ENCODE measurements around the gene MBOAT7.
A peak's percentile ranks its signal among the peaks of the same experiment; 100 is the strongest.

MBOAT7 gene

GRCh38 chr19:54159352-54160181 lies 29.8 kb downstream of the MBOAT7 start, which contains the start of gene LENG1:
LENG1 (minus strand) TSS chr19:54159721; CDS start chr19:54159695, 26 bp downstream.
- peak; percentile 98 to 100 (median 99) for DNase-seq

- peak in 1 of 5 donors; percentile 27 for DNase-seq
Measured at GRCh38 chr19:54158812-54159351, 30.5 kb downstream of the MBOAT7 start.

- no peak for DNase-seq
Measured at GRCh38 chr19:54156953-54157352, 32.4 kb downstream of the MBOAT7 start.

GRCh38 chr19:54156490-54156889 lies 32.9 kb downstream of the MBOAT7 start:
- DNase-seq: no peak

GRCh38 chr19:54155694-54156093 lies 33.7 kb downstream of the MBOAT7 start:
- no peak for DNase-seq

- DNase-seq: peak in 2 of 5 donors; percentile 28 to 61
Measured at GRCh38 chr19:54154603-54155345, 34.6 kb downstream of the MBOAT7 start.

GRCh38 chr19:54153731-54154326 lies 35.6 kb downstream of the MBOAT7 start:
- DNase-seq: no peak

GRCh38 chr19:54152878-54153524 lies 36.4 kb downstream of the MBOAT7 start:
- DNase-seq: no peak

DNA sequence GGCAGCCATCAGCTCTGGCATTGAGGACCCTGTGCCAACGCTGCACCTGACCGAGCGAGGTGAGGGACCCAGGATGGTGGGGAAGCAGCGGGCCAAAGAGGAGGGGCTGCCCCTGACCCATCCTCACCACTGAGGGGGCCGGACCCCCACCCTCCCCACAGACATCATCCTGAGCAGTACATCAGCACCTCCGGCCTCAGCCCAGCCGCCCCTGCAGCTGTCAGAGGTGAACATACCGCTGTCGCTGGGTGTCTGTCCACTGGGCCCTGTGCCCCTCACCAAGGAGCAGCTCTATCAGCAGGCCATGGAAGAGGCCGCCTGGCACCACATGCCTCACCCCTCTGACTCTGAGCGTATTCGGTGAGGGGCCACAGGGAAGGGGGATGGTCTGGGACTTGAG lies 37.1 kb downstream of the MBOAT7 start:
- DNase-seq: no peak

DNA sequence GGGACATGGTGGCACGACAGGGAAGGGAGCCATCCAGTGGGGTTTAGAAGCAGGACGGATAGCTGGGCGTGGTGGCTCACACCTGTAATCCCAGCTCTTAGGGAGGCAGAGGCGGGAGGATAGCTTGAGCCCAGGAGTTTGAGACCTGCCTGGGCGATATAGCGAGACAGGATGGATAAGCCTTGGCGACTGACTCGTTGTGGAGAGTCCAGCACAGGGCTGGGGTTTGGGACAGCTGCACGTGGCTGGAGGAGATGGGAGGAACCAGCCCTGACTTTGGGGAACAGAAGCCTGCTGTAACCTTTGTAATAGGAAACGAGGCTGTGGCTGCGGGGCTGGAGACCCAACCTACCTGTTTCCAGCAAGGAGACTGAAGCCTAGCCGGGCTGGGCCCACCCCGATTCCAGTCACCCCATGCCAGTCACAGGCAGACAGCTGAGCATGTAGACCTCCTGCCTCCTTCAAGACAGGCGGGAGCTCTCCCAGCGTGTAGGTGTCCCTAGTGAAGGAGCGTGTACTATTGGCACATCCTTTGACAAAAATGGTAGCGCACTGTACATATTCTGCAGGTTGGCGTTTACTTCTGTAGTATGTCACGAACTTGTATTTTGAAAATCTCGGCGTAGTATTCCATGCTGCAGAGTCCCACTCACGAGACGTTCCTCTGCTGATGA lies 37.9 kb downstream of the MBOAT7 start:
- no peak for DNase-seq

- no peak for DNase-seq
Measured at GRCh38 chr19:54149021-54149812, 40.2 kb downstream of the MBOAT7 start.

- DNase-seq: no peak
Measured at GRCh38 chr19:54148158-54148557, 41.2 kb downstream of the MBOAT7 start.

GRCh38 chr19:54147676-54148075 lies 41.7 kb downstream of the MBOAT7 start:
- no peak for DNase-seq

DNA sequence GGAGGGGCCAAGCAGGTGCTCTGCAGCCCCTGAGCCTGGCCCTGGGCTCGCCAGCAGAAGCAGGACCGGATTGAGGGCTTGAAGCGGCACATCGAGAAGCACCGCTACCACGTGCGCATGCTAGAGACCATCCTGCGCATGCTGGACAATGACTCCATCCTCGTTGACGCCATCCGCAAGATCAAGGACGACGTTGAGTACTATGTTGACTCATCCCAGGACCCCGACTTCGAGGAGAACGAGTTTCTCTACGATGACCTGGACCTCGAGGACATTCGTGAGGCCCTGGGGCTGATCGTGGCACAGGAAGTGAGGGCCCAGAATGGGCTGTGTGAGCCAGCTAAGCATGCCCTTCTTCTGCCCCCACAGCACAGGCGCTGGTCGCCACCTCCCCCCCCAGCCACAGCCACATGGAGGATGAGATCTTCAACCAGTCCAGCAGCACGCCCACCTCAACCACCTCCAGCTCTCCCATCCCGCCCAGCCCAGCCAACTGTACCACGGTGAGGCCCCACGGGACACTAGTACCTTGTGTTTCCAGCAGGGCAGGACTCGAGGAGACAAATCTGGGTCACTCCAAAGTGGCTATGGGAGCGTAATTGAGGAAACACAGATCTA lies 43.7 kb downstream of the MBOAT7 start:
- DNase-seq: no peak

GRCh38 chr19:54142166-54142780 lies 47.1 kb downstream of the MBOAT7 start:
- no peak for DNase-seq

GRCh38 chr19:54141356-54141755 lies 48.0 kb downstream of the MBOAT7 start:
- DNase-seq: no peak

DNA sequence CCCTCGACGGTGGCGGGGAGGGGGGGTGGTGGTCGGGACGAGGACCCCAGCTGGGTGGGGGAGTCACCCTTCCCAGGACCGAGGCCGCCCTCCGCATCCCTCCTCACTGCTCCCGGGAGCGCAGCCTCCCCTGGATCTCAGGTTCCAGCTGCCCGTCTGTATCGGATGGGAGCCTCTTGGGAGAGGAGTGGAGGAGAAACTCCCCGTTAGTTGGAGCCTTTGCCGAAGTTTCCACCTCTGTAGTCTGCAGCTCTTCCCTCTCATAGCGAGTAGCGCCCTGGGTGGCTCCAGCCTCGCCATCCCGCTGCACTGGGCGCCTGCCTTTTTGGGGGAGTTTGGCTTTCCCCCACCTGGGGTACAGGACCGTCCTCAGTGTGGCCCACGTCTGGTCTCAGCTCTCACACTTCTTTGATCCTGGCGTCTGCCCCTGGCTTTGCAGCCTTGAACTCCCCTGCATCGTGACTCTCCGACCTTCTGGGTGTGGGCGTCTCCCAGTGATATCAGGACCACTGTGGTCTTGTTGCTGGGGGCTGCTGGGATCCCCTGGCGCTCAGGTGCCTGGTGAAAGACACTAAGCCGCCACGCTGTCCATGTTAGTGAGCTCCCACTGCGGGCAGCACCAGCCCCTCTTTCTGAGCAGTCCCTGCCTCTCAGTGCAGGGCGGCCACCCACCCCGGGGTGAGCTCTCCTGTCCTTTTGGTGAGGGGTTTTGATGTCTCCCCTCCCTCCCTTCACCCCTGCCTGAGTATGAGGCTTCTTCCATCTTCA lies 50.7 kb downstream of the MBOAT7 start:
- DNase-seq: no peak

DNA sequence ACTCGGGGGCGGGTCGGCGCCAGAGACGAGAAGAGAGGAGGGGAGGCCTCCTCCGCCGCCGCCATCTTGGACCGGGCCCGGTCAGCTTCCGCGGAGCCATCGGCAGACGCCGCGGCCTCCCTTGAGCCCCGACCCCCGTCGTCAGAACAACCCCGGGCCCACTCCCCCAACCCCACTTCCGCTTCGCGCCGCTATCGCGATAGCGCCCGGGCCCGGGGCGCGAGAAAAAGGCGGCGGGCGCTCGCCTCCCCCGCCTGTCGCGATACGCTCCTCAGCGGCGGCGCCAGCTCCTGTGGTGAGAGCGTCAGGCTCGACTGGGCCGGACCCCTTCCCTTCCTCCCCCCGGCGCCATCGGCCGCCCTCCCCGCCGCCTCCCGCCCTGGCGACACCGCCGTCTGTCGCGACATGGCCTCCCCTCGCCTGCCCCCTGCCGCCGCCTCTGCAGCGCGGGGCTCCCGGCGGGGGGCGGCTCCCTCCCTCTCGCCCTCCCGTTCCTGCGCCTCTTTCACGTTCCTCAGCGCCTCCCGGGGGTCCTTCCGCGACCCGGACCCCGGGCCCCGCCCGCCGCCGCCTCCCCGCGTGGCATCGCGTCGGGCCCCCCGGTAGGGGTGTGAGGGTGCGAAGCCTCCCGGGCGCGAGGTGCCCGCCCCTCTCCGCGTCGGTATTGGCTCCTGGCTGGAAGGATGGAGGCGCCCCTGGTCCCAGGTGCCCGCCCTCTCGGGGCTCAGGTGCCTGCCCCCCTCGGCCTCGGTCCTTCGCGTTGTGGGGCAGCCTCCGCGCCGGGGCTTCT lies 51.5 kb downstream of the MBOAT7 start, which contains the start of gene CNOT3:
Gene CNOT3 (plus strand): TSS at position 64 of the 790 bp plus-strand sequence. CDS start 5,217 bp downstream, outside the sequence.
- peak in 4 of 5 donors; percentile 25 to 43 (median 30) for DNase-seq

Measured in T-helper 1 cell (primary cell).